Cardiac muscle cell (in vitro differentiated cells and primary cell): ENCODE data around the gene CLDN9. TPM values are rescaled to one million over a fixed set of nuclear protein-coding genes. Genes with fewer than 3 reads are reported as not detected.

Experiments used
- DNase-seq, 2 donors: peaks; one replicate each; pipeline versions ENCODE4 v3.0.0 to v3.0.0-alpha.2; 2010 to 2017; ENCODE audit warnings: low read depth in 1 of 2, low spot score in 1 of 2
- H3K27ac ChIP-seq: fragments of 200-600 bp; sonication (generic); 2 replicates; pipeline ENCODE4 v1.5.1; 2016
- H3K27me3 ChIP-seq: fragments of 200-600 bp; sonication (generic); 2 replicates; pipeline ENCODE4 v1.6.0; 2016; ENCODE audit warnings: control low read depth
- H3K36me3 ChIP-seq: fragments of 200-600 bp; sonication (generic); 2 replicates; pipeline ENCODE4 v1.5.1; 2016; ENCODE audit warnings: control low read depth
- H3K4me1 ChIP-seq: fragments of 200-600 bp; sonication (generic); 2 replicates; pipeline ENCODE4 v1.8.1; 2017; ENCODE audit warnings: low read depth, mild to moderate bottlenecking, mixed run types
- H3K4me3 ChIP-seq: fragments of 200-600 bp; sonication (generic); 2 replicates; pipeline ENCODE4 v1.5.1; 2016; ENCODE audit warnings: mild to moderate bottlenecking
- H3K9me3 ChIP-seq: fragments of 200-600 bp; sonication (generic); 2 replicates; pipeline ENCODE4 v1.5.1; 2017; ENCODE audit warnings: low read depth, mild to moderate bottlenecking, control low read depth
- CTCF ChIP-seq: IDR thresholded peaks from 2 replicates; pipeline ENCODE4 v1.5.1; 2012; ENCODE audit warnings: low read depth, mild to moderate bottlenecking, low read length
- polyA plus RNA-seq: library from polyadenylated mRNA; unstranded; fragments of >200 nt; fragmentation: Nextera tagmentation; extraction: Ambion mirVana; gene quantifications from 2 replicates; pipeline ENCODE4 v1.2.1, GENCODE V29; 2016
- total RNA-seq: library from RNA; depleted of rRNA; stranded (reverse); fragments of >200 nt; gene quantifications from 2 replicates; pipeline ENCODE4 v1.2.3, GENCODE V29; 2016

The CLDN9 gene
- total and polyA plus RNA-seq, 2 experiments from 2014 or later, result 6.3 to 8.5 TPM

DNA sequence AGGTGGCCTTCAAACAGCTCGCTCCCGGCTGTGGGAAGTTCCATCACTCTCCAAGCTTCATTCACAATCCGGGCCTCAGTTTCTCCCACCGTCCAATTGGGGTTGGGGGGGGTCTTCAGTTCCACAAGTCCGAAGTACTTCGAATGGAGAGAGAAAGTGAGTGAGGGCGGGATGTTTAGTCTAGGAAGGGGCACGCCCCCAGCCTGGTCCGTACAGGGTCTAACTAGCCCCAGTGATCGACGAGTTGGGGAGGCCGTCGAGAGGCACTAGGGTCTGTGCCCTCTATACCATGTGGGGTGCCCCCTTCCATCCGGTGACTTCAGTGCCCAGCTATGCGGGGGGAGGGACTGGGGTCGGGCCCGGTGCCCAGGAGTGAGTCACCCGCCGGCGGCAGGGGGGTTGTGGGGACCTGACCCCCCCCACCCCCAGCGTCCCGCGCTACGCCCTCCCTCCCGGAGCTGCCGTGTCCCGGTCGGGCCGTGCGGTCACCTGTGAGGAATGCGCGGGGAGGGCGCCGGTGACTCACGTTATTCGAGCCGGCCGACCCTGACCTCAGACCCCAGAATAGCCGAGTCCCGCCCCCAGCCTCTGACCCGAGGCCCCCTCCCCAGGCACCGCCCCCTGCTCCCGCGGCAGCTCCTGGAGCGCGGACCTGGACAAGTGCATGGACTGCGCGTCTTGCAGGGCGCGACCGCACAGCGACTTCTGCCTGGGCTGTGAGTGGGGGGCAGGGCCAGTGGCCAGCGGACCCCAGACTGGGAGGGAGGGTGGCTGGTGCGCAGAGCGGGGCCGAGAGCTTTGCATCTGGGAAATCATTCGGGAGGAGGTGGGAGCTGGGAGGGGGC lies 8.1 kb downstream of the CLDN9 start:
- no peaks in the 10 kb centered on the region for H3K9me3 ChIP-seq
- no peaks in the 10 kb centered on the region for H3K27me3 ChIP-seq
- H3K27ac ChIP-seq, result peak overlapping the region; percentile 97
- DNase-seq, result peak; percentile 86 to 92
- TF ChIP-seq CTCF, result no peak
- H3K4me3 ChIP-seq, result peak overlapping the region; percentile 74
- H3K4me1 ChIP-seq, result peaks cover 22% of the 10 kb centered on the region
- no peaks in the 10 kb centered on the region for H3K36me3 ChIP-seq

DNA sequence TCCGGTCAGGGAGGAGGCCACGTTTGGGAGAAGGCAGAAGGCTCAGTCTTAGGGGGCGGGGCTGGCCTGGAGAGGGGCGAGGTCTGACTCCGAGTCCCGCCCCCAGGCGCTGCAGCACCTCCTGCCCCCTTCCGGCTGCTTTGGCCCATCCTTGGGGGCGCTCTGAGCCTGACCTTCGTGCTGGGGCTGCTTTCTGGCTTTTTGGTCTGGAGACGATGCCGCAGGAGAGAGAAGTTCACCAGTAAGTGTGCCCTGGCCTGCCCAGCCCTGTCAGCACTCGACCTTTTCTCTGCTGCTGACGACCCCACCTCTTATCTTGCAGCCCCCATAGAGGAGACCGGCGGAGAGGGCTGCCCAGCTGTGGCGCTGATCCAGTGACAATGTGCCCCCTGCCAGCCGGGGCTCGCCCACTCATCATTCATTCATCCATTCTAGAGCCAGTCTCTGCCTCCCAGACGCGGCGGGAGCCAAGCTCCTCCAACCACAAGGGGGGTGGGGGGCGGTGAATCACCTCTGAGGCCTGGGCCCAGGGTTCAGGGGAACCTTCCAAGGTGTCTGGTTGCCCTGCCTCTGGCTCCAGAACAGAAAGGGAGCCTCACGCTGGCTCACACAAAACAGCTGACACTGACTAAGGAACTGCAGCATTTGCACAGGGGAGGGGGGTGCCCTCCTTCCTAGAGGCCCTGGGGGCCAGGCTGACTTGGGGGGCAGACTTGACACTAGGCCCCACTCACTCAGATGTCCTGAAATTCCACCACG lies 8.9 kb downstream of the CLDN9 start:
- Histone ChIP-seq H3K4me3 (peak overlapping the region; percentile 74), H3K27ac (peak overlapping the region; percentile 97), H3K4me1 (peaks cover 22% of the 10 kb centered on the region), H3K27me3 (no peaks in the 10 kb centered on the region), H3K36me3 (peaks cover 7% of the 10 kb centered on the region), H3K9me3 (no peaks in the 10 kb centered on the region)
- DNase-seq, result peak; percentile 89 to 92
- TF ChIP-seq CTCF, result peak; percentile 38

GRCh38 chr16:3022208-3022683 lies 9.5 kb downstream of the CLDN9 start:
- H3K4me3 ChIP-seq, result peak overlapping the region; percentile 74
- DNase-seq, result peak; percentile 76 to 97
- H3K27ac ChIP-seq, result peak overlapping the region; percentile 97
- H3K4me1 ChIP-seq, result peaks cover 22% of the 10 kb centered on the region
- H3K27me3 ChIP-seq, result no peaks in the 10 kb centered on the region
- H3K9me3 ChIP-seq, result no peaks in the 10 kb centered on the region
- H3K36me3 ChIP-seq, result peaks cover 13% of the 10 kb centered on the region
- no peak for TF ChIP-seq CTCF

DNA sequence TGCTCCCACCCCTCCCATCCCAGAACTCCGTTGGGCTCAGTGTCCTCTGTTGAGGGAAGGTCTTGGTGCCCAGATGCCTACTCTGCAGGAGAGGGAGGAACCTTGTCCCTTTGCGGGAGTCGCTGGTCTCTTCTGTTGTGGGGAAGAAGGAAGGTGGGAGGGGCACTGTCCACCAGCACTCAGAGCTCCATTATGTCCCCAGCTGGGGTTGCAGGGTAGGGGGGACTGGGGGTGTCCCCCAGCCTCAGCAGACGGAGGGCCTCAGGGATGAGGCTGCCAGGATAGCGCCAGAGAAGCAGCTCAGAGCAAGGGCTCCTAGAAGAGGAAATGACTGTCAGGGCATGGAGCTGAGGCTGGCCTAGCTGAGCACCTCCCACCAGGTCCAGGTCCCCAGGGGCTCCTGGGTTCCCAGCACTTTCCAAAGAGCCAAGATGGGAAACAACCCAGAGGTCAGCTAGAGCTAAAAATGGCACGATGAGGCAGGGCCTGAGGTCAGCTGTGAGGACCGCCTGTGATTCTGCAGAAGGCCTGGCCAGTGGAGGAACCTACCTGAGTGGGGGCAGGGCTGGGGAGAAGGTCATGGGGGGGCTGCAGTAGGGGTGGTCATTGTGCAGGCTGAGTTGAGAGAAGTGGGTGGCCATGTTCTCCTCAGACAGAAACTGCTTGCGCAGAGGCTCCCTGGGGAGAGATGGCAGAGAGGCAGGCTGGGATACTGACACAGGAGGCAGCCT lies 10.1 kb downstream of the CLDN9 start:
- peak in 1 of 2 donors; percentile 68 for DNase-seq
- H3K27me3 ChIP-seq, result no peaks in the 10 kb centered on the region
- TF ChIP-seq CTCF, result no peak
- H3K4me3 ChIP-seq, result peak overlapping the region; percentile 74
- H3K36me3 ChIP-seq, result peaks cover 13% of the 10 kb centered on the region
- H3K4me1 ChIP-seq, result peaks cover 24% of the 10 kb centered on the region
- H3K27ac ChIP-seq, result peak overlapping the region; percentile 97
- no peaks in the 10 kb centered on the region for H3K9me3 ChIP-seq

GRCh38 chr16:3023415-3023668 lies 10.6 kb downstream of the CLDN9 start:
- TF ChIP-seq CTCF, result no peak
- H3K27me3 ChIP-seq, result no peaks in the 10 kb centered on the region
- peak in 1 of 2 donors; percentile 63 for DNase-seq
- peak overlapping the region; percentile 97 for H3K27ac ChIP-seq
- peaks cover 25% of the 10 kb centered on the region for H3K4me1 ChIP-seq
- H3K4me3 ChIP-seq, result peak overlapping the region; percentile 74
- H3K9me3 ChIP-seq, result no peaks in the 10 kb centered on the region
- H3K36me3 ChIP-seq, result peaks cover 13% of the 10 kb centered on the region
